ENCODE data around the gene AFF3.

- TF ChIP-seq, protein P1, sequence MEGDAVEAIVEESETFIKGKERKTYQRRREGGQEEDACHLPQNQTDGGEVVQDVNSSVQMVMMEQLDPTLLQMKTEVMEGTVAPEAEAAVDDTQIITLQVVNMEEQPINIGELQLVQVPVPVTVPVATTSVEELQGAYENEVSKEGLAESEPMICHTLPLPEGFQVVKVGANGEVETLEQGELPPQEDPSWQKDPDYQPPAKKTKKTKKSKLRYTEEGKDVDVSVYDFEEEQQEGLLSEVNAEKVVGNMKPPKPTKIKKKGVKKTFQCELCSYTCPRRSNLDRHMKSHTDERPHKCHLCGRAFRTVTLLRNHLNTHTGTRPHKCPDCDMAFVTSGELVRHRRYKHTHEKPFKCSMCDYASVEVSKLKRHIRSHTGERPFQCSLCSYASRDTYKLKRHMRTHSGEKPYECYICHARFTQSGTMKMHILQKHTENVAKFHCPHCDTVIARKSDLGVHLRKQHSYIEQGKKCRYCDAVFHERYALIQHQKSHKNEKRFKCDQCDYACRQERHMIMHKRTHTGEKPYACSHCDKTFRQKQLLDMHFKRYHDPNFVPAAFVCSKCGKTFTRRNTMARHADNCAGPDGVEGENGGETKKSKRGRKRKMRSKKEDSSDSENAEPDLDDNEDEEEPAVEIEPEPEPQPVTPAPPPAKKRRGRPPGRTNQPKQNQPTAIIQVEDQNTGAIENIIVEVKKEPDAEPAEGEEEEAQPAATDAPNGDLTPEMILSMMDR (conservative IDR thresholded peaks at IDR 0.05; ENCODE audit: low read depth, low read length): no peak
- TF ChIP-seq EZH2 (IDR thresholded peaks at IDR 0.05; ENCODE audit: borderline replicate concordance, low read depth, low read length, poor library complexity, severe bottlenecking): no peak
Measured at GRCh38 chr2:99753505-99753904, 388.9 kb downstream of the AFF3 start.

All from A673 (cell line).